Progenitor cell of endocrine pancreas (in vitro differentiated cells): ENCODE results near the gene ALPK3. TPM values are rescaled to one million over a fixed set of nuclear protein-coding genes. Genes with fewer than 3 reads are reported as not detected.

Experiments used
- DNase-seq: peaks from one replicate; pipeline ENCODE4 v3.0.0; 2021; ENCODE audit warnings: low spot score; ENCODE audit not compliant: unreplicated experiment
- H3K27ac Mint-ChIP-seq: 2 replicates; pipeline ENCODE4 v1.8.0; 2021; ENCODE audit warnings: mild to moderate bottlenecking, moderate library complexity, mixed read lengths
- H3K27me3 Mint-ChIP-seq: 2 replicates; pipeline ENCODE4 v1.8.0; 2021; ENCODE audit warnings: mixed read lengths
- H3K36me3 Mint-ChIP-seq: 2 replicates; pipeline ENCODE4 v1.8.0; 2022; ENCODE audit warnings: mixed read lengths; ENCODE audit not compliant: insufficient read depth
- H3K4me1 Mint-ChIP-seq: 2 replicates; pipeline ENCODE4 v1.8.0; 2021; ENCODE audit warnings: low read depth, mixed read lengths
- H3K4me3 Mint-ChIP-seq: 2 replicates; pipeline ENCODE4 v1.8.0; 2021; ENCODE audit warnings: low read depth, mild to moderate bottlenecking, moderate library complexity, mixed read lengths
- H3K9me3 Mint-ChIP-seq: 2 replicates; pipeline ENCODE4 v1.8.0; 2021; ENCODE audit warnings: low read depth, mixed read lengths
- CTCF ChIP-seq: fragments of 200-600 bp; sonication (generic); IDR thresholded peaks from one replicate; pipeline ENCODE4 v1.5.0; 2021; ENCODE audit warnings: antibody characterized with exemption, mild to moderate bottlenecking; ENCODE audit not compliant: unreplicated experiment
- total RNA-seq: library from RNA; stranded (reverse); gene quantifications from 2 replicates; pipeline ENCODE4 v1.2.1, GENCODE V29; 2021

ALPK3 gene
- total RNA-seq, 1 donor from 2014 or later = 122 TPM

- H3K9me3 Mint-ChIP-seq = no peaks in the 10 kb centered on the region
- no peaks in the 10 kb centered on the region for H3K27me3 Mint-ChIP-seq
- H3K36me3 Mint-ChIP-seq = peaks cover 18% of the 10 kb centered on the region
- no peak for DNase-seq
- no peak for TF ChIP-seq CTCF
- H3K4me1 Mint-ChIP-seq = peaks cover 35% of the 10 kb centered on the region
- H3K27ac Mint-ChIP-seq = no peak overlapping the region
- no peak overlapping the region for H3K4me3 Mint-ChIP-seq
These were observed 6.2 kb downstream of the ALPK3 start for GRCh38 chr15:84823282-84823878.

- H3K27me3 Mint-ChIP-seq = no peaks in the 10 kb centered on the region
- H3K4me3 Mint-ChIP-seq = no peak overlapping the region
- peaks cover 24% of the 10 kb centered on the region for H3K4me1 Mint-ChIP-seq
- peak overlapping the region; percentile 37 for H3K27ac Mint-ChIP-seq
- no peaks in the 10 kb centered on the region for H3K9me3 Mint-ChIP-seq
- no peak for TF ChIP-seq CTCF
- peaks cover 22% of the 10 kb centered on the region for H3K36me3 Mint-ChIP-seq
- no peak for DNase-seq
These were observed 7.3 kb downstream of the ALPK3 start for GRCh38 chr15:84824260-84825007.

- H3K9me3 Mint-ChIP-seq = no peaks in the 10 kb centered on the region
- TF ChIP-seq CTCF = peak; percentile 46
- peaks cover 28% of the 10 kb centered on the region for H3K36me3 Mint-ChIP-seq
- DNase-seq = no peak
- no peaks in the 10 kb centered on the region for H3K27me3 Mint-ChIP-seq
- H3K4me1 Mint-ChIP-seq = peaks cover 14% of the 10 kb centered on the region
- no peak overlapping the region for H3K4me3 Mint-ChIP-seq
- H3K27ac Mint-ChIP-seq = no peak overlapping the region
These were observed 9.2 kb downstream of the ALPK3 start for GRCh38 chr15:84826369-84826823.

GRCh38 chr15:84827246-84827645 lies 10.1 kb downstream of the ALPK3 start:
- TF ChIP-seq CTCF = no peak
- no peak for DNase-seq
- Mint-ChIP-seq H3K36me3 (peaks cover 23% of the 10 kb centered on the region), H3K27me3 (no peaks in the 10 kb centered on the region), H3K4me1 (peaks cover 8% of the 10 kb centered on the region), H3K4me3 (no peak overlapping the region), H3K27ac (no peak overlapping the region), H3K9me3 (no peaks in the 10 kb centered on the region)

GRCh38 chr15:84828086-84828908 lies 11.1 kb downstream of the ALPK3 start:
- no peaks in the 10 kb centered on the region for H3K9me3 Mint-ChIP-seq

More at GRCh38 chr15:84828086-84828908, 11.1 kb downstream of the ALPK3 start:
- H3K36me3 Mint-ChIP-seq = peaks cover 29% of the 10 kb centered on the region
- no peaks in the 10 kb centered on the region for H3K27me3 Mint-ChIP-seq
- no peak for TF ChIP-seq CTCF
- H3K4me1 Mint-ChIP-seq = peaks cover 6% of the 10 kb centered on the region
- no peak overlapping the region for H3K27ac Mint-ChIP-seq
- no peak for DNase-seq
- H3K4me3 Mint-ChIP-seq = no peak overlapping the region
